Activated naive CD8-positive, alpha-beta T cell treated with anti-CD3 and anti-CD28 coated beads, Interleukin-2, amount 10 ng/mL, durations not matched to agents 7 days and 5 days (primary cell): ENCODE data around the gene OR6K3. TPM values are rescaled to one million over a fixed set of nuclear protein-coding genes. Genes with fewer than 3 reads are reported as not detected.

Experiments
- ATAC-seq: fragments of 150-1000 bp; cut with Tn5 transposase; one replicate; pipeline ENCODE4 v1.10.0; 2021; ENCODE audit warnings: low read depth, moderate library complexity
- POLR2A ChIA-PET: fragments of 350-600 bp; sonication (Branson Sonifier 250); formaldehyde crosslinking; loops from one replicate; lab custom pipeline; 2021; ENCODE audit warnings: antibody characterized with exemption; lab: Charles Lee
- DNase-seq: peaks from one replicate; pipeline ENCODE4 v3.0.0; 2021
- H3K27ac Mint-ChIP-seq: one replicate; pipeline ENCODE4 v1.8.0; 2022; ENCODE audit warnings: mild to moderate bottlenecking, mixed read lengths
- H3K27me3 Mint-ChIP-seq: one replicate; pipeline ENCODE4 v1.8.0; 2022; ENCODE audit warnings: mild to moderate bottlenecking, moderate library complexity, mixed read lengths
- H3K36me3 Mint-ChIP-seq: one replicate; pipeline ENCODE4 v1.8.0; 2021; ENCODE audit warnings: mild to moderate bottlenecking, mixed read lengths
- H3K4me1 Mint-ChIP-seq: one replicate; pipeline ENCODE4 v1.8.0; 2021; ENCODE audit warnings: mixed read lengths
- H3K4me3 Mint-ChIP-seq: one replicate; pipeline ENCODE4 v1.8.0; 2022; ENCODE audit warnings: mild to moderate bottlenecking, moderate library complexity, mixed read lengths
- H3K9me3 Mint-ChIP-seq: one replicate; pipeline ENCODE4 v1.8.0; 2021; ENCODE audit warnings: mixed read lengths
- total RNA-seq, 2 experiments: library from RNA; stranded (reverse); gene quantifications; one replicate each; pipeline ENCODE4 v1.2.3, GENCODE V29; 2021

Gene OR6K3, protein sequence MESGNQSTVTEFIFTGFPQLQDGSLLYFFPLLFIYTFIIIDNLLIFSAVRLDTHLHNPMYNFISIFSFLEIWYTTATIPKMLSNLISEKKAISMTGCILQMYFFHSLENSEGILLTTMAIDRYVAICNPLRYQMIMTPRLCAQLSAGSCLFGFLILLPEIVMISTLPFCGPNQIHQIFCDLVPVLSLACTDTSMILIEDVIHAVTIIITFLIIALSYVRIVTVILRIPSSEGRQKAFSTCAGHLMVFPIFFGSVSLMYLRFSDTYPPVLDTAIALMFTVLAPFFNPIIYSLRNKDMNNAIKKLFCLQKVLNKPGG
- total RNA-seq = not detected

DNA sequence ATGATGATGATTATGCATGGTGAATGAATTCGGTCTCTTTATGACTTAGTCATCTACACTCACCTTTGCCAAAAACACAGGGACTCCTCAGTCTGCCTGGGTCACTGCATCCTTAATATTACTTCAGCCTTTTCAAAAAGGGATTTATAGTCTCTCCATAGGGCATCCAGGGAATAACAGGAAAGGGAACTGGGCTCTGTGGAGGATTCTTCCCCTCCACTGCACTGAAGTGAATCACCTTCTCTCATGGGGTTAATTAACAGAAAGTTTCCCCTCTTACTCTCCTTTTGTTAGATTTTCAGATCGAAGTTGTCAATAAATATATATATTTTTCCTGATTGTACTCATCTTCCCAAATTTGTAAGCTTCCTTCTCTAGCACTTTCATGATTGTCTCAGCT, at the start of gene OR6K3:
OR6K3 (minus strand) TSS at position 101 of the 400 bp plus-strand sequence. CDS start 2,605 bp downstream, outside the sequence.
- Mint-ChIP-seq H3K9me3 (no peaks in the 10 kb centered on the region), H3K4me3 (no peak within 1 kb of the TSS), H3K4me1 (no peaks in the 10 kb centered on the region), H3K36me3 (no peaks in the 10 kb centered on the region), H3K27me3 (peaks cover 22% of the 10 kb centered on the region), H3K27ac (no peak within 1 kb of the TSS)
- DNase-seq = no peak
- no peak for ATAC-seq
- POLR2A ChIA-PET = no interaction called here

DNA sequence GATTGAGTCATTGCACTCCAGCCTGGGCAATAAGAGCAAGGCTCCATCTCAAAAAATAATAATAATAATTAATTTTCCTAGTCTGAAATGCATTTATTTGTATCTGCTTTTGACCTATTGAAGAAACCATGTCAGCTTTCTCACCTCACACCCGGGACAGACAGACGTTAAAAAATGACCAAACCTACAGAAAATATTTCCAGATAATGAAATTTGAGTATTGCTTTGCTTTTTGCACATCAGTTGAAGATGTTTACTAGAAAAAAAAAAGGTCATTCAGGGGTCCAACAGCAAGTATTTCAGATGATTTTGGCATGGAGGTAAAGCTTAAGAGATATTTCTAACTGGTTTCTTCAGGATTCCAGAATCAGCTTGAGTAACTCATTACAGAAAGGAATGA, 33.9 kb upstream of the OR6K3 start, which contains the start of gene OR6K6:
OR6K6 (plus strand) TSS at position 301 of the 400 bp plus-strand sequence. CDS start 168 bp downstream, outside the sequence.
- DNase-seq = no peak
- H3K27ac Mint-ChIP-seq = no peak within 1 kb of the TSS
- no peaks in the 10 kb centered on the region for H3K4me1 Mint-ChIP-seq
- POLR2A ChIA-PET = no interaction called here
- no peaks in the 10 kb centered on the region for H3K9me3 Mint-ChIP-seq
- no peak for ATAC-seq
- H3K4me3 Mint-ChIP-seq = no peak within 1 kb of the TSS
- H3K36me3 Mint-ChIP-seq = no peaks in the 10 kb centered on the region
- H3K27me3 Mint-ChIP-seq = peaks cover 2% of the 10 kb centered on the region

DNA sequence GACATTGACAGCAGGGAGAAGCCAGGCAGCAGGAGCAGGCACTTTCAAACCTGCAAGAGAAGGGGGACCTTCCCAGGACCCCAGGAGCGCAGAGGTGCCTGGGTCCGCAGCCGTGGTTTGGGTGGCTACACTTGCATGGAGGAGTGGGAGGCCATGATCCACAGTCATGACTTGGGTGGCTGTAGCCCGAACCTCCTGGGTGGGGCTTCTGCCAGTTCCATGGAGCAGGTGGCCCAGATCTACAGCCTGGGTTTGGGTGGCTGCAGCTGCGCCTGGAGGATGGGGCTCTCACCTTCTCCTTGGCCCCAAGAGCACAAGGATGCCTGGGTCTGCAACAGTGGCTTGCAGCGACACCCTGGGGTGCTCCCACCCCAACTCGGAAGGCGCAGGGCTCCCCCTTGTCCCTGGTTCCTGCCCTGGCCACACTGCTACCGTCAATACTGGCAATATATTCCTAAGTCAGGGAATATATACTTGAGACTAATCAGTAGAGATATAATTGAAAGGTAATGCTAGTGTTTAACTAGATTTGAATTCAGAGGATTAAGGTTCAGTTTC, 31.7 kb upstream of the OR6K3 start:
- Mint-ChIP-seq H3K9me3 (no peaks in the 10 kb centered on the region), H3K27me3 (no peaks in the 10 kb centered on the region), H3K4me3 (no peak overlapping the region), H3K36me3 (no peaks in the 10 kb centered on the region), H3K27ac (no peak overlapping the region), H3K4me1 (no peaks in the 10 kb centered on the region)
- ATAC-seq = no peak
- DNase-seq = no peak
- POLR2A ChIA-PET = no interaction called here

DNA sequence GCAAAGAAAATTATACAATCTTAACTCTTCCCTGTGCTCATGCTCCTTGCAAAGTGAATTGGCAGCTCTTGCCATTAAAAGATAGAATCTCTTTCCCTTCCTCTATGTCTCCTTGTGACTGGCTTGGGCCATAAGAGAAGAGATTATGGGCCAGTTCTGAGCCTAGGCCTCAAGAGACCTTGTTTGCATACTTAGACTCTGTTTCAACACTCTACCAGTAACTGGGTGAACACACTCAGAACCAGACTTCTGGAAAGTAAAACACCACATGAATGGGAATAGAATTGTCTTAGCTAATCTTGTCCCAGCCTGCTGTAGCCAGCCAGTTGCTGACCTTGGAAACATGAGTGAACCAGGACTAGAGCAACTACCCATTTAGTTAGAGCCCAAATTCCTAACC, 15.3 kb upstream of the OR6K3 start:
- Mint-ChIP-seq H3K27ac (no peak overlapping the region), H3K4me3 (no peak overlapping the region), H3K9me3 (no peaks in the 10 kb centered on the region), H3K27me3 (peaks cover 7% of the 10 kb centered on the region), H3K36me3 (no peaks in the 10 kb centered on the region), H3K4me1 (no peaks in the 10 kb centered on the region)
- DNase-seq (no peak), ATAC-seq (no peak)
- POLR2A ChIA-PET = no interaction called here

DNA sequence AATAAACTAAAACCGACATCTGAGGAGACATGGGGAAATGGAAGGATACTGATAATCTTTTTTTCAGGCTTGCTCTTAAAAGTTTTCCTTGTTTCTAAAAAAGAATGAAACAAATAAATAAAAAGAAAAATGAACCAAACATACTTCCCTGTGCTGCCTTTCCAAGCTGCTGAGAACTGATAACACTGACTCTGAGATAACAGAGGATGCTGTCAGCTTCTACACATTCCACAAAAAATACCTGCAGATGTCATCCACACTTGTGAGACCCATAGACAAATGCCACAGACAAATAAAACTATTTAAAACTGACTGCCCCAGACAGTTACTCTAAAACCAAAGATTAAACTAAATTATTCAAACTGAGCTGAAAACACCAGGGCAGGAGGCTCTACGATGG, 12.0 kb upstream of the OR6K3 start:
- H3K4me3 Mint-ChIP-seq = no peak overlapping the region
- no peak overlapping the region for H3K27ac Mint-ChIP-seq
- H3K36me3 Mint-ChIP-seq = no peaks in the 10 kb centered on the region
- H3K27me3 Mint-ChIP-seq = peaks cover 4% of the 10 kb centered on the region
- no peak for DNase-seq
- no peaks in the 10 kb centered on the region for H3K9me3 Mint-ChIP-seq
- no peak for ATAC-seq
- POLR2A ChIA-PET = no interaction called here
- no peaks in the 10 kb centered on the region for H3K4me1 Mint-ChIP-seq

DNA sequence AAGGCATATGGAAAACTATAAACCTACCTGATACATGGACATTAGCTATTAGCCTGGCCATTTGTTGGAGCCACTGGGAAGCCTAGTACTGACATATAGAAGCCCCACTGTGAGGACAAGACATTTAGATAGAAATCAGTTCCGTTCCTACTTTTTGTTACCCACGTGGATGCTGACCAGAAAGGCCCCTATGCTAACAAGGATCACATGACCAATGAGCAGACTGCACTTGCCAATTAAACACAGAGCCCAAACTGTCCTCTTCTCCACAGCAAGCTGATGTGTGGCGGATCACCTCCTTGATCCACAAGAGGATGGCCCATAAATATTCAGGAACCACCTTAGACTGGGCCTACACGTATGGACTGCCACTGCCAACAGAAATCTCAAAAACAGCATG, 11.2 kb upstream of the OR6K3 start:
- DNase-seq (no peak), ATAC-seq (no peak)
- Mint-ChIP-seq H3K27me3 (peaks cover 2% of the 10 kb centered on the region), H3K4me1 (no peaks in the 10 kb centered on the region), H3K9me3 (no peaks in the 10 kb centered on the region), H3K27ac (no peak overlapping the region), H3K36me3 (no peaks in the 10 kb centered on the region), H3K4me3 (no peak overlapping the region)
- POLR2A ChIA-PET = no interaction called here

DNA sequence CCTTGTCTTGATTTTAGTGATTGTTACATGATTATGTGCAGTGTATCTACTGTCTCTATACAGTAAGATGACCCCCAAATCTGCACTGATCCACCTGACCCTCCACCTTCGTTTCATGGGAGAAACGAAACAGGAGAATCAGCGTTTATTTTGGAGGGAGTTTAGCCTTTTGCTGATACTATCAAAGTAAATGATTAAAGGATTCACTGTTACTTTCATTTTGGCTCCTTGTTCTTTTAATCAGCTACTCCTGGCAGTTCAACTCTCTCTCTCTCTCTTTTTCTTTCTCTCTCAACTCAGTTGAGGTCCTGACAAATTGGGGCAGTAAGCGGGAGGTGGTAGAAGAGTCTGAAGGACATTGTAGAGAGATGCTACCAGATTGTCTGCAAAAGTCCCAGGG, 9.9 kb upstream of the OR6K3 start:
- H3K36me3 Mint-ChIP-seq = no peaks in the 10 kb centered on the region
- H3K9me3 Mint-ChIP-seq = no peaks in the 10 kb centered on the region
- DNase-seq = no peak
- no peak for ATAC-seq
- POLR2A ChIA-PET = no interaction called here
- no peaks in the 10 kb centered on the region for H3K4me1 Mint-ChIP-seq
- peaks cover 4% of the 10 kb centered on the region for H3K27me3 Mint-ChIP-seq
- no peak overlapping the region for H3K4me3 Mint-ChIP-seq
- H3K27ac Mint-ChIP-seq = no peak overlapping the region

DNA sequence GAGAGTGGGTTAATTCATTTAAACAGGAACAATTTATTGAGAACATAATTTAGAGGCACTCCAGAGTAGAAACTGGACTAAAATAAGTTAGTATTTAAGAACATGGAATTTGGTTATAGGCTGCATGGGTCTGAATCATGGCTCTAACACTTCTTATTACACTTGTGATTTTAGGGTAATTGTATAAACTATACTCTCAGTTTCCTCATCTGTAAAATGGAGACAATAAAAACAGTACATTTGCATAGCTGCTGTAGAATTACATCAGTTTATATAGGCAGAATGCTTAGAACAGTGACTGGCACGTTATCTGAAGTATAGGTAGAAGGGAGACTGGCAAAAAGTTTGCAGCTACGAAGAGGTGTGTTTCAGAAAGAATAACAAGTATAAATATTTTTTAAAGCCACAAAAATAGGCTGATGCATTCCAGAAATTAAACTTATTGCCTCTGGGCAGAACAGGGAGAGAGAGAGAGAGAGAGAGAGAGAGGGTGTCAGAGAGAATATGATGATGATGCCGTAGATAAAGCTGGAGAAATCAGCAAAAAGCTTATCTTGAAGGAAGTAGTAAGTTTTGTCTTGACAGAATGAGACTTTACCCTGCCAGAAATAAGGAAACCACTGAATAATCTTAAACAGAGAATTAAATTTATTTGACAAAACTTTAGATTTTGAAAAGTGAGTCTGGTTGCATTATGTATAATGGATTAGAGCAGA, 8.1 kb upstream of the OR6K3 start:
- H3K36me3 Mint-ChIP-seq = no peaks in the 10 kb centered on the region
- DNase-seq = no peak
- H3K4me1 Mint-ChIP-seq = no peaks in the 10 kb centered on the region
- POLR2A ChIA-PET = no interaction called here
- H3K4me3 Mint-ChIP-seq = no peak overlapping the region
- H3K27me3 Mint-ChIP-seq = peaks cover 8% of the 10 kb centered on the region
- ATAC-seq = no peak
- H3K9me3 Mint-ChIP-seq = no peaks in the 10 kb centered on the region
- no peak overlapping the region for H3K27ac Mint-ChIP-seq

DNA sequence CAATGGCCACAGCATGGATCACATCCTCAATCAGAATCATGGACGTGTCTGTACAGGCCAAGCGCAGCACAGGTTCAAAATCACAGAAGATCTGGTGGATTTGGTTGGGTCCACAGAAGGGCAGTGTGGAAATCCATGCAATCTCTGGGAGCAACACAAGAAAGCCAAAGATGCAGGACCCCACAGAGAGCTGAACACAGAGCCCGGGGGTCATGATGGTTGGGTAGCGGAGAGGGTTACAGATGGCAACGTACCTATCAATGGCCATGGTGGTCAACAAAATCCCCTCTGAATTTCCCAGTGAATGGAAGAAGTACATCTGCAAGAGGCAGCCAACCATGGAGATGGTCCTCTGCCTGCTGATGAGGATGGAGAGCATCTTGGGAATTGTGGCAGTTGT, 3.9 kb upstream of the OR6K3 start:
- no peaks in the 10 kb centered on the region for H3K9me3 Mint-ChIP-seq
- H3K36me3 Mint-ChIP-seq = no peaks in the 10 kb centered on the region
- POLR2A ChIA-PET = no interaction called here
- H3K4me1 Mint-ChIP-seq = no peaks in the 10 kb centered on the region
- no peak overlapping the region for H3K27ac Mint-ChIP-seq
- ATAC-seq (no peak), DNase-seq (no peak)
- H3K27me3 Mint-ChIP-seq = peaks cover 22% of the 10 kb centered on the region
- H3K4me3 Mint-ChIP-seq = no peak overlapping the region

DNA sequence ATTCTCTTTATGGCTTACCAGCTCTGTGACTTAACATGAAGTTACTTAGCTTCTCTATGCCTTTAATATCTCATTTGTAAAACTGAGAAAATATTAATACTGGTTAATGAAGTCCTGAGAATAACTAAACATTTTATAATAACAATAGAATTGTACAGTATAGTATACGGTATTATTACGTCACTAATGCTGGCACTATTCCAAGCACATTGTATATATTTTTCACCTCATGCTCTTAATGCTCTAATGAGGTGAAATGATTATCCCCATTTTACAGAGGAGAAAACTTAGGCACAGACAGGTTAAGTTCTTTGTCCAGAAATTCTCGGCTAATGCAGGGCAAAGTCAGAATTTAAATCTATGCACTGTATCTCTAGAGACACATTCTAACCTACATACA, 856 bp downstream of the OR6K3 start:
- POLR2A ChIA-PET = no interaction called here
- Mint-ChIP-seq H3K36me3 (no peaks in the 10 kb centered on the region), H3K4me3 (no peak overlapping the region), H3K4me1 (no peaks in the 10 kb centered on the region), H3K27me3 (peaks cover 23% of the 10 kb centered on the region), H3K9me3 (no peaks in the 10 kb centered on the region), H3K27ac (no peak overlapping the region)
- no peak for DNase-seq
- no peak for ATAC-seq

DNA sequence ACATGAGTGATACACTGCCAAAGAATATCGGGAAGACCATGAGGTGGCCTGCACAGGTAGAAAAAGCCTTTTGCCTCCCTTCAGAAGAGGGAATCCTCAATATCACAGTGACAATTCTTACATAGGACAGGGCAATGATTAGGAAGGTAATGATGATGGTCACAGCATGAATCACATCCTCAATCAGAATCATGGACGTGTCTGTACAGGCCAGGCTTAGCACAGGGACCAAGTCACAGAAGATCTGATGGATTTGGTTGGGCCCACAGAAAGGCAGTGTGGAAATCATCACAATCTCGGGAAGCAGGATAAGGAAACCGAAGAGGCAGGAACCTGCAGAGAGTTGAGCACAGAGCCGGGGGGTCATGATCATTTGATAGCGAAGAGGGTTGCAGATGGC, 3.2 kb downstream of the OR6K3 start:
- Mint-ChIP-seq H3K36me3 (no peaks in the 10 kb centered on the region), H3K4me3 (no peak overlapping the region), H3K9me3 (no peaks in the 10 kb centered on the region), H3K4me1 (no peaks in the 10 kb centered on the region), H3K27ac (no peak overlapping the region), H3K27me3 (peaks cover 23% of the 10 kb centered on the region)
- DNase-seq (no peak), ATAC-seq (no peak)
- POLR2A ChIA-PET = no interaction called here

DNA sequence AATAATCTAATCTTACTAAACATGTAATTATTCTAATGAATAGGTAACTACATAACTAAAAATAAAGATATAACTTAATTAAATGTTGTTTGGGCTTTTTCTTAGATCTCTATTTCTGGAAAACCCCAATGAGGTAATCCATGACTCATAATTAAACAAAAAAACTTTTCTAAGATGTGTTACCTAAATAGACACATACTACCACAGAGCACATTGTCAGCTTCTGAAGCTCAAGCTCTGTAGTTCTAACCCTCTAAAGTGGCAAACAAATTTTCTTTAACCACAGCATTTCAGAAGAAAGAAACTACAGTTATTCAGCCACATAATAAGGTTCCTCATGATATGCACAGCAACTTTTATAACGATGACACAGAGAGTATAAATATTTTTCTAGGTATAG, 4.2 kb downstream of the OR6K3 start:
- Mint-ChIP-seq H3K27me3 (peaks cover 23% of the 10 kb centered on the region), H3K4me1 (no peaks in the 10 kb centered on the region), H3K27ac (no peak overlapping the region), H3K36me3 (no peaks in the 10 kb centered on the region), H3K4me3 (no peak overlapping the region), H3K9me3 (no peaks in the 10 kb centered on the region)
- POLR2A ChIA-PET = no interaction called here
- DNase-seq (no peak), ATAC-seq (no peak)

DNA sequence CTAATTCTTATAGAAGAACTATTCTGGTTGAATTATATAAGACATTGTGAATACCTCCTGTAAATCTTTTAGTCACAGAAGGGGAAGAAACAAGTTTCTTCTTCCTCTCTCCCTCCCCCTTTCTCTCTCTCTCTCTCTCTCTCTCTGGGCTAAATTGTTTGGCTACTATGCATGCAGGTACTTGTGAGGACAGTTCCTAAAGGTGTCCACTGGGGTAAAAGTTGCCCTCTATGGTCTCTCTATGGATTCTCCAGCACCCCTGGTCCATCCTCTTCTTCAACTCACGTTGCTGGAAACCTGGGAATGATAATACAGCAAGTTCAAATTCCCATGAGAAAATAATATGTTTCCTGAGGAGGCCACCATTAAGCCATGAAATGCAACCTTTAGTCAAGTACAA, 5.8 kb downstream of the OR6K3 start:
- Mint-ChIP-seq H3K36me3 (no peaks in the 10 kb centered on the region), H3K27ac (no peak overlapping the region), H3K9me3 (no peaks in the 10 kb centered on the region), H3K4me3 (no peak overlapping the region), H3K27me3 (peaks cover 17% of the 10 kb centered on the region), H3K4me1 (no peaks in the 10 kb centered on the region)
- POLR2A ChIA-PET = no interaction called here
- ATAC-seq (no peak), DNase-seq (no peak)

DNA sequence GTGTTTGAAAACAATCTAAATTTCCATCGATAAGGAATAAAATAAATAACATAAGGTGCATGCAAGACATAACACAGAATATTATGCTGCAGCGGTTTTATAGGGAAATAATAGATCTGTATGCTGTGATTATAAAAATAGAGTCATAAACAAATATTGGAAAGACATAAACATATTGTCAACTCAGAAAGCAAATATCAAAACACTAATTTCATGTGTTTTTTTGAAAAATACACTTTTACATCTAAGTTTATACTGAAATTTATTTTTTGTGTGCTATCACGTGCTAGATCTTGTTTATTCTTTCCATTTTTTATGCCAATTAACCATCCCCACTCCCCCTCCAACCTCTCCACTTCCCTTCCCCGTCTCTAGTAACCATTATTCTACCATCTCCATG, 9.4 kb downstream of the OR6K3 start:
- ATAC-seq (no peak), DNase-seq (no peak)
- H3K4me3 Mint-ChIP-seq = no peak overlapping the region
- POLR2A ChIA-PET = no interaction called here
- no peak overlapping the region for H3K27ac Mint-ChIP-seq
- H3K9me3 Mint-ChIP-seq = no peaks in the 10 kb centered on the region
- H3K27me3 Mint-ChIP-seq = peaks cover 21% of the 10 kb centered on the region
- H3K36me3 Mint-ChIP-seq = no peaks in the 10 kb centered on the region
- H3K4me1 Mint-ChIP-seq = no peaks in the 10 kb centered on the region
